Epithelial cell of prostate (primary cell): Measurements from ENCODE around the gene PPFIA2.

Source experiments
- DNase-seq: peaks from one replicate; pipeline ENCODE4 v3.0.0-alpha.2; 2011; ENCODE audit warnings: low read depth, low spot score
- H3K27ac ChIP-seq: fragments of 450-650 bp; 2 replicates; pipeline ENCODE4 v1.5.1; 2017; ENCODE audit warnings: mild to moderate bottlenecking

PPFIA2 gene

GRCh38 chr12:81759190-81760051, at the start of gene PPFIA2:
Gene PPFIA2 (minus strand): TSS chr12:81759350.
- DNase-seq = no peak
- no peak within 1 kb of the TSS for H3K27ac ChIP-seq

GRCh38 chr12:81800298-81801148, 41.4 kb upstream of the PPFIA2 start:
- no peak overlapping the region for H3K27ac ChIP-seq

GRCh38 chr12:81798294-81798693, 39.1 kb upstream of the PPFIA2 start:
- H3K27ac ChIP-seq = no peak overlapping the region

More at GRCh38 chr12:81800298-81801148, 41.4 kb upstream of the PPFIA2 start:
- DNase-seq = no peak

GRCh38 chr12:81797100-81797499, 38.0 kb upstream of the PPFIA2 start:
- no peak for DNase-seq
- no peak overlapping the region for H3K27ac ChIP-seq

More at GRCh38 chr12:81798294-81798693, 39.1 kb upstream of the PPFIA2 start:
- DNase-seq = no peak

- DNase-seq = no peak
- no peak overlapping the region for H3K27ac ChIP-seq
Measured at GRCh38 chr12:81792666-81793065, 33.5 kb upstream of the PPFIA2 start.

GRCh38 chr12:81779216-81779615, 20.1 kb upstream of the PPFIA2 start:
- DNase-seq = no peak
- no peak overlapping the region for H3K27ac ChIP-seq

GRCh38 chr12:81778719-81779118, 19.6 kb upstream of the PPFIA2 start:
- H3K27ac ChIP-seq = no peak overlapping the region
- no peak for DNase-seq

GRCh38 chr12:81758421-81759189, 545 bp downstream of the PPFIA2 start:
- no peak for DNase-seq
- H3K27ac ChIP-seq = no peak overlapping the region

GRCh38 chr12:81757731-81758365, 1.3 kb downstream of the PPFIA2 start:
- H3K27ac ChIP-seq = no peak overlapping the region
- no peak for DNase-seq

GRCh38 chr12:81729781-81730180, 29.4 kb downstream of the PPFIA2 start:
- H3K27ac ChIP-seq = no peak overlapping the region
- DNase-seq = no peak

GRCh38 chr12:81727391-81727790, 31.8 kb downstream of the PPFIA2 start:
- DNase-seq = no peak

GRCh38 chr12:81726634-81727033, 32.5 kb downstream of the PPFIA2 start:
- DNase-seq = no peak
- H3K27ac ChIP-seq = no peak overlapping the region

More at GRCh38 chr12:81727391-81727790, 31.8 kb downstream of the PPFIA2 start:
- no peak overlapping the region for H3K27ac ChIP-seq

GRCh38 chr12:81723361-81723760, 35.8 kb downstream of the PPFIA2 start:
- H3K27ac ChIP-seq = no peak overlapping the region
- no peak for DNase-seq

- no peak for DNase-seq
- no peak overlapping the region for H3K27ac ChIP-seq
Measured at GRCh38 chr12:81722004-81722403, 37.1 kb downstream of the PPFIA2 start.

GRCh38 chr12:81718616-81719015, 40.5 kb downstream of the PPFIA2 start:
- no peak overlapping the region for H3K27ac ChIP-seq
- DNase-seq = no peak

GRCh38 chr12:81712536-81712935, 46.6 kb downstream of the PPFIA2 start:
- no peak for DNase-seq
- no peak overlapping the region for H3K27ac ChIP-seq

- no peak for DNase-seq
- no peak overlapping the region for H3K27ac ChIP-seq
Measured at GRCh38 chr12:81705586-81705985, 53.6 kb downstream of the PPFIA2 start.

- no peak overlapping the region for H3K27ac ChIP-seq
- DNase-seq = no peak
Measured at GRCh38 chr12:81699551-81699950, 59.6 kb downstream of the PPFIA2 start.

- H3K27ac ChIP-seq = no peak overlapping the region
- DNase-seq = peak; percentile 60
Measured at GRCh38 chr12:81692008-81692407, 67.1 kb downstream of the PPFIA2 start.

- no peak overlapping the region for H3K27ac ChIP-seq
- DNase-seq = no peak
Measured at GRCh38 chr12:81683881-81684280, 75.3 kb downstream of the PPFIA2 start.
